ENCODE data around the gene ELP4.
A peak's percentile ranks its signal among the peaks of the same experiment; 100 is the strongest.

The ELP4 gene

GRCh38 chr11:31814176-31814868 is 304.8 kb downstream of the ELP4 start:
- H3K4me3 ChIP-seq (ENCODE audit: low read length) = no peak overlapping the region

GRCh38 chr11:31815711-31816467 is 306.3 kb downstream of the ELP4 start:
- DNase-seq (ENCODE audit: low read depth, low spot score) = no peak

More at GRCh38 chr11:31814176-31814868, 304.8 kb downstream of the ELP4 start:
- DNase-seq (ENCODE audit: low read depth, low spot score) = no peak

GRCh38 chr11:31816468-31817053 is 307.0 kb downstream of the ELP4 start:
- no peak for DNase-seq (ENCODE audit: low read depth, low spot score)
- H3K4me3 ChIP-seq (ENCODE audit: low read length) = no peak overlapping the region; the same call in 1 of the 2 replicates

More at GRCh38 chr11:31815711-31816467, 306.3 kb downstream of the ELP4 start:
- no peak overlapping the region for H3K4me3 ChIP-seq (ENCODE audit: low read length)

GRCh38 chr11:31817054-31817620 is 307.6 kb downstream of the ELP4 start:
- peak overlapping the region; percentile 32 for H3K4me3 ChIP-seq (ENCODE audit: low read length)
- DNase-seq (ENCODE audit: low read depth, low spot score) = peak; percentile 58

GRCh38 chr11:31817621-31818424 is 308.3 kb downstream of the ELP4 start:
- H3K4me3 ChIP-seq (ENCODE audit: low read length) = peak overlapping the region; percentile 32
- DNase-seq (ENCODE audit: low read depth, low spot score) = no peak

GRCh38 chr11:31818425-31818755 is 308.8 kb downstream of the ELP4 start:
- H3K4me3 ChIP-seq (ENCODE audit: low read length) = no peak overlapping the region
- no peak for DNase-seq (ENCODE audit: low read depth, low spot score)

GRCh38 chr11:31818874-31819331 is 309.3 kb downstream of the ELP4 start:
- DNase-seq (ENCODE audit: low read depth, low spot score) = no peak
- H3K4me3 ChIP-seq (ENCODE audit: low read length) = no peak overlapping the region

- H3K4me3 ChIP-seq (ENCODE audit: low read length) = no peak overlapping the region
- DNase-seq (ENCODE audit: low read depth, low spot score) = no peak
Observed at GRCh38 chr11:31819621-31820437, 310.3 kb downstream of the ELP4 start.

- no peak overlapping the region for H3K4me3 ChIP-seq (ENCODE audit: low read length)
- DNase-seq (ENCODE audit: low read depth, low spot score) = no peak
Observed at GRCh38 chr11:31820438-31820818, 310.9 kb downstream of the ELP4 start.

- no peak overlapping the region for H3K4me3 ChIP-seq (ENCODE audit: low read length)
Observed at GRCh38 chr11:31821235-31821764, 311.7 kb downstream of the ELP4 start.

GRCh38 chr11:31821766-31822165 is 312.2 kb downstream of the ELP4 start:
- no peak overlapping the region for H3K4me3 ChIP-seq (ENCODE audit: low read length)
- no peak for DNase-seq (ENCODE audit: low read depth, low spot score)

More at GRCh38 chr11:31821235-31821764, 311.7 kb downstream of the ELP4 start:
- no peak for DNase-seq (ENCODE audit: low read depth, low spot score)

- no peak overlapping the region for H3K4me3 ChIP-seq (ENCODE audit: low read length)
- DNase-seq (ENCODE audit: low read depth, low spot score) = no peak
Observed at GRCh38 chr11:31822175-31822926, 312.8 kb downstream of the ELP4 start.

- H3K4me3 ChIP-seq (ENCODE audit: low read length) = no peak overlapping the region
- no peak for DNase-seq (ENCODE audit: low read depth, low spot score)
Observed at GRCh38 chr11:31822927-31823643, 313.5 kb downstream of the ELP4 start.

- no peak overlapping the region for H3K4me3 ChIP-seq (ENCODE audit: low read length)
- no peak for DNase-seq (ENCODE audit: low read depth, low spot score)
Observed at GRCh38 chr11:31823644-31824331, 314.2 kb downstream of the ELP4 start.

- no peak overlapping the region for H3K4me3 ChIP-seq (ENCODE audit: low read length)
Observed at GRCh38 chr11:31824332-31824878, 314.8 kb downstream of the ELP4 start.

More at GRCh38 chr11:31824332-31824878, 314.8 kb downstream of the ELP4 start:
- DNase-seq (ENCODE audit: low read depth, low spot score) = no peak
